Endothelial cell (in vitro differentiated cells): Measurements from ENCODE around the gene DNM1. TPM values are rescaled to one million over a fixed set of nuclear protein-coding genes. Genes with fewer than 3 reads are reported as not detected.

Experiments
- DNase-seq: peaks from one replicate; pipeline ENCODE4 v3.0.0; 2021; ENCODE audit warnings: low spot score
- H3K27ac Mint-ChIP-seq: one replicate; pipeline ENCODE4 v1.8.0; 2021; ENCODE audit warnings: mixed read lengths, inconsistent platforms; ENCODE audit not compliant: unreplicated experiment
- H3K27me3 Mint-ChIP-seq: one replicate; pipeline ENCODE4 v1.8.0; 2021; ENCODE audit warnings: mild to moderate bottlenecking, moderate library complexity, mixed read lengths, inconsistent platforms; ENCODE audit not compliant: unreplicated experiment
- H3K36me3 Mint-ChIP-seq: one replicate; pipeline ENCODE4 v1.8.0; 2021; ENCODE audit warnings: mild to moderate bottlenecking, low read depth, mixed read lengths, inconsistent platforms; ENCODE audit not compliant: unreplicated experiment
- H3K4me1 Mint-ChIP-seq: one replicate; pipeline ENCODE4 v1.8.0; 2021; ENCODE audit warnings: mild to moderate bottlenecking, mixed read lengths, inconsistent platforms; ENCODE audit not compliant: unreplicated experiment
- H3K4me3 Mint-ChIP-seq: one replicate; pipeline ENCODE4 v1.8.0; 2021; ENCODE audit warnings: mild to moderate bottlenecking, mixed read lengths, inconsistent platforms; ENCODE audit not compliant: unreplicated experiment
- H3K9me3 Mint-ChIP-seq: one replicate; pipeline ENCODE4 v1.8.0; 2021; ENCODE audit warnings: mixed read lengths, inconsistent platforms; ENCODE audit not compliant: unreplicated experiment
- CTCF ChIP-seq: fragments of 200-600 bp; sonication (generic); IDR thresholded peaks from one replicate; pipeline ENCODE4 v1.5.0; 2021; ENCODE audit warnings: antibody characterized with exemption; ENCODE audit not compliant: unreplicated experiment
- total RNA-seq: library from RNA; stranded (reverse); fragmentation: NEBNext Ultra II Directional; extraction: Animal tissue kit (Norgen Biotek cat#: 25700); gene quantifications from one replicate; pipeline ENCODE4 v1.2.1, GENCODE V29; 2021; ENCODE audit not compliant: unreplicated experiment

The DNM1 gene
- total RNA-seq, 1 donor from 2014 or later = 8.0 TPM

- Mint-ChIP-seq H3K27me3 (peaks cover 6% of the 10 kb centered on the region), H3K4me3 (peak within 1 kb of the TSS; percentile 83), H3K36me3 (peaks cover 14% of the 10 kb centered on the region), H3K4me1 (peaks cover 4% of the 10 kb centered on the region), H3K27ac (peak within 1 kb of the TSS; percentile 52), H3K9me3 (no peaks in the 10 kb centered on the region)
- peak; percentile 98 for DNase-seq
- no peak for TF ChIP-seq CTCF
Observed at GRCh38 chr9:128159784-128160602, 43.2 kb upstream of the DNM1 start, which contains the start of gene BBLN. BBLN (plus strand) TSS chr9:128160265; CDS start chr9:128160408, 143 bp downstream.

DNA sequence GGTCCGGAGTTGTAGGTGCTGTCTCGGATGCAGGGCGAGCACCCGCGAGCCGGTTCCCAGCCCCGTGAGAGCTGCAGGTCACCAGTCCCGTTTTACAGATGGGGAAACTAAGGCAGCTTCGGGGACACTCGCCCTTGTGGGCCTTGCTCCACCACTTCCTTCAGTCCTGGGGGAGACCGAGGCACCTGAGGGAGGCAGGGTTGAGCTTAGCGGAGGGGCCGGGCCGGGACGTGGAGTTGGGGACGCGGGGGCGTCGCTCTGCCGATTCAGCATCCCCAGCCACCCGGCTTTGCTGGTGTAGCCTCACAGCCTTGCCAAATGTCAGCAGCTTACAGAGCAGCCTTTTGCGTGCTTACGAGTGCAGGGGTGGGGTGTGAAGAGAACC is 42.6 kb upstream of the DNM1 start:
- no peak for TF ChIP-seq CTCF
- Mint-ChIP-seq H3K27ac (no peak overlapping the region), H3K27me3 (peaks cover 6% of the 10 kb centered on the region), H3K36me3 (peaks cover 14% of the 10 kb centered on the region), H3K4me3 (peak overlapping the region; percentile 82), H3K9me3 (no peaks in the 10 kb centered on the region), H3K4me1 (peaks cover 4% of the 10 kb centered on the region)
- DNase-seq = no peak

DNA sequence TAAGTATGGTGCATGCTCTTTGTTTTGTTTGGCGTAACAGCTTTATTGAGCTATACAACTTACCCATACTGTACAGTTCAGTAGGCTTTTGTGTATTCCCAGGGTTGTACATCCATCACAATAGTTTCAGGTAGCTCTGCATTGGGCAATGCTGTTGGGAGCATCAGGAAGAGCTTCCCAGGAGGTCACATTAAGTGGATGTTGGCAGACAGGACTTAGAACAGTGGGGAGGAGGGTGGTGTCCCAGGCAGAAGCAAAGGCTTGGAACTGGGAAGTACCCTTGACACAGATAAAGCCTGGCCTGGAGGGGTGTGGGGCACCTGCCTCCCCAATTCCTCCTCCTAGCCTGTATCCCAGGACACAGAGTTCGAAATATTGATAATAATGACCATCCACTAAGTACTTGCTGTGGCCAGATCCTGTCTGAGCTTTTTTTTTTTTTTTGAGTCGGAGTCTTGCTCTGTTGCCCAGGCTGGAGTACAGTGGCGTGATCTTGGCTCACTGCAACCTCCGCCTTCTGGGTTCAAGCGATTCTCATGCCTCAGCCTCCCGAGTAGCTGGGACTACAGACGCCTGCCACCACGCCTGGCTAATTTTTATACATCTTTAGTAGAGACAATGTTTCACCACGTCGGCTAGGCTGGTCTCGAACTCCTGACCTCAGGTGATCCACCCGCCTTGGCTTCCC is 41.8 kb upstream of the DNM1 start:
- no peak for TF ChIP-seq CTCF
- DNase-seq = no peak
- Mint-ChIP-seq H3K27ac (no peak overlapping the region), H3K27me3 (peaks cover 6% of the 10 kb centered on the region), H3K36me3 (peaks cover 14% of the 10 kb centered on the region), H3K9me3 (no peaks in the 10 kb centered on the region), H3K4me1 (peaks cover 4% of the 10 kb centered on the region), H3K4me3 (peak overlapping the region; percentile 82)

GRCh38 chr9:128162215-128163026 is 40.8 kb upstream of the DNM1 start:
- peaks cover 21% of the 10 kb centered on the region for H3K36me3 Mint-ChIP-seq
- peak overlapping the region; percentile 24 for H3K27ac Mint-ChIP-seq
- peaks cover 6% of the 10 kb centered on the region for H3K27me3 Mint-ChIP-seq
- TF ChIP-seq CTCF = no peak
- no peaks in the 10 kb centered on the region for H3K9me3 Mint-ChIP-seq
- H3K4me3 Mint-ChIP-seq = peak overlapping the region; percentile 22
- H3K4me1 Mint-ChIP-seq = peaks cover 4% of the 10 kb centered on the region
- no peak for DNase-seq
